GM21390 (cell line): ENCODE measurements around the gene DPH6.
"Not testable (repeated sequence)": the region's sequence is repeated elsewhere in the genome, so short reads cannot be mapped to it uniquely, and the experiment has no call there.

Source experiments
- ATAC-seq: cut with Tn5 transposase; IDR thresholded peaks from one replicate; pipeline ENCODE4 v1.9.1; 2021; ENCODE audit not compliant: unreplicated experiment

DPH6 gene, protein sequence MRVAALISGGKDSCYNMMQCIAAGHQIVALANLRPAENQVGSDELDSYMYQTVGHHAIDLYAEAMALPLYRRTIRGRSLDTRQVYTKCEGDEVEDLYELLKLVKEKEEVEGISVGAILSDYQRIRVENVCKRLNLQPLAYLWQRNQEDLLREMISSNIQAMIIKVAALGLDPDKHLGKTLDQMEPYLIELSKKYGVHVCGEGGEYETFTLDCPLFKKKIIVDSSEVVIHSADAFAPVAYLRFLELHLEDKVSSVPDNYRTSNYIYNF

DNA sequence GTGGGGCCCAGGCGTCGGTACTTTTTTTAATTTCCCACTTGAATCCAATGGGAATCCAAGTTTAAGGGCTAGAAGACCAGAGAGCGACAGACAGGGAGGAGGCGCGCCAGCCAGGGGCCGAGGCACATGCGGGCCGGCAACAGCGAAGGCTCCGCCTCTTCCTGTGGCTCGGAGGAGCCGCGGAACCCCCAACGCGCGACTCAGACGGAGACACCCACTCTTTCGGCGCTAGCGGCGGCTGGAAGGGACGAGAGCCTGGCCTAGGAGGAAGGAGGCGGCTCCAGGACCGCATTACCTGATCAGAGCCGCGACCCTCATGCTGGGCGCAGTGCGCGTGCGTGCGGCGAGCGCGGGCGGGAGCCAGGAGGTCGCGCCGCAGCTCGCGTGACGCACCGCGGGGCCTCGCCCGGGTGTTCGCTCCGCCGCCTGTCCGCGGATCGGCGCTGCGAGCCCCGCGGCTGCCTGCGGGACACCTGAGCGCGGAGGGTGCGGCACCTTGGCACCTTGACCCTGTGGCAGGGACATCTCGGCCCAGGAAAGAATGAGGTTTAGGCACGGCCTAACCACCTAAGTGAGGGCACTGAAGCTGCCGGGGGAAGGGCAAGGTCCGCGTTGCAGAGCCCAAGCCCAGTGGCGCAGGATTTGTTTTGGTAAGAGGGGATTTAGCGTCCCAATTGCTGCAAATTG, at the start of gene DPH6:
Gene DPH6 (minus strand): TSS at position 342 of the 687 bp plus-strand sequence. CDS start 24 bp downstream, at position 318.
- peak; percentile 88 for ATAC-seq

DNA sequence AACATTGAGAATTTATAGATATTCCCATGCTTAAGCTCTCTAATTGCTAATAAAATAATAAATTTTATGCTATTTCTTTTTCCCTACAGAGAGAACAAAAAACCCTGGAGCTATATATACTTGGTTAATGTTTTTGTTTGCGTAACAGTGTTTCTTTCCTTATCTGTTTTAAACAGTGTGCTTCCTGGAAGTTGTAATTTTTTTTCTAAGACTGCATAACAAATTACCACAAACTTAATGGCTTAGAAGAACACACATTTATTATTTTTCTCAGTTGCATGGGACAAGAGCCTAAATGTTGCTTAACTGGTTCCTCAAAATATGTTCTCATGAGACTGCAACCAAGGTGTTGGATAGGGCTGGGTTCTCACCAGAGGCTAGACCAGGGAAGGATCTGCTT, 49.7 kb upstream of the DPH6 start:
- no peak for ATAC-seq

DNA sequence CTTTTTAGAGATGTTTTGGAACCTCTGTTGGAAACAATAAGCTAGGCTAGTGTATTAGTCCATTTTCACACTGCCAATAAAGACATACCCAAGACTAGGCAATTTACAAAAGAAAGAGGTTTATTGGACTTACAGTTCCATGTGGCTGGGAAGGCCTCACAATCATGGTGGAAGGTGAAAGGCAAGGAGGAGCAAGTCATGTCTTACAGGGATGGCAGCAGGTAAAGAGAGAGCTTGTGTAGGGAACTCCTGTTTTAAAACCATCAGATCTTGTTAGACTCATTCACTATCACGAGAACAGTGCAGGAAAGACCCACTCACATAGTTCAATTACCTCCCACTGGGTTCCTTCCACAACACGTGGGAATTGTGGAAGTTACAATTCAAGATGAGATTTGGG, 46.0 kb upstream of the DPH6 start:
- not testable (repeated sequence) for ATAC-seq

DNA sequence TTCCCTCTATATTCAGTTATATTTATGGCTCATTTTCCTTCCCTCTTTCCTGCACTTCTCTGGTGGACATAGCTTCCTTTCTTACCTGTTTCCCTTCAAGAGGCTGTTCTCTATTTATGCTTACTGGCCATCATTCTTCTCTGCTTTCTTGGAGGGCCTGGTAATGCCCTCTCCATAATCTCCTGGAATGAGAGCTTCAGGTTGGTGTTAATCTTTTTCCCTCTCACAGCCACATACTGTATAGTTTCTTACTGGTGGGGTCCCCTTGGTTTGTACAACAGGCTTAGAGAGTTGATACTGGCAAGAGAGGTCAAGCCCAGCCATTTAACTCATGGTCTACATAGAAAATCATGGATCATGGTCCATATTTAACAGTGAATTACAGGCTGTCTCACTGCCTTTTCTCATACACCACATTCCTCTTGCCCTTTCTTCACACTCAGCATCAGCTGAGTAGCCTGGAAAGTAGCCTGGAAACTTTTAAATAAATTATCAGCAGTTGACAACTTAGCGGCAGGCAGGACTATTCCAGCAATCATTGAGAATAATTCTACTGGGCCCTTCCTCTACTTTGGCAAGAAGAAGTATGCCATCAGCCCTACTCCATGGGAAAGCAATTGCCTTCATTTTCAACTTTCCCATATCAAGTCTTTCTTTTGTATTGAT, 38.0 kb upstream of the DPH6 start:
- ATAC-seq: no peak

DNA sequence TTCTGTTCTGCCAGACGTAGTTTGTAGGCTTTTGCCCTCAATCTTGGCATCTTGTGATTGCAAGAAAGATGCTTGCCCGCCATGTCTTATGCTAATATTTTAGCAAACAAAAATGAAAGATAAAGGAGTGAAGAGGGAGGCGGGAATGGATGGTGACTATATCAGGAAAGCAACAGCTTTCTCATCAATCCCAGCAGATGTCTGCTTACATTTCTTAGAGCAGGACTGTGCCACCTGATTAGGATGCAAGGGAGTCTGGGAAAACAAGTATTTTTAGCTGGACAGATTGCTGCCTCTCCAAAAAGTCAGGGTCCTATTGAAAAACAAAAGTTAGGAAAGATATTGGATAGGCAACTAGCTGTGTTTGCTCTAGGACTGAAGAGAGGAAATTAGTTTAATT, 34.6 kb upstream of the DPH6 start:
- no peak for ATAC-seq

DNA sequence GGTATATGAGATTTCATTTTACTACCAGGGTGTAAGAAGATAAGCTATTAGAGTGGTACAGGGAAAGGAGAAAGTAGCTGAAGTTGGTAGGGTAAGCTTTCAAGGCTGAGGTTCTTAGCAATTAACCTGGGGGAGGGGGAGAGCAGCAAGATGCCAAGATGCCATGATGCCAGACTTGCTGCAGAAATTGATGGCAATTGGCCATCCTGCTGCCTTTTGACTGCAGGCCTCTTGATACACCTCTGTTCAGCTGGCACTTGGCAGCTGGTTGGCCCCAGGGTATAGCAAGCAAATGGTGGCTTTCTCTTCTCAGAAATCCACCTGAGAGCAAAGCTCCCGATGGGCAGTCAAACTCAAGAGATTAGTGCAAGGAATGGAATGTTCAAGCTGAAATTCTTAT, 21.4 kb upstream of the DPH6 start:
- ATAC-seq: no peak

DNA sequence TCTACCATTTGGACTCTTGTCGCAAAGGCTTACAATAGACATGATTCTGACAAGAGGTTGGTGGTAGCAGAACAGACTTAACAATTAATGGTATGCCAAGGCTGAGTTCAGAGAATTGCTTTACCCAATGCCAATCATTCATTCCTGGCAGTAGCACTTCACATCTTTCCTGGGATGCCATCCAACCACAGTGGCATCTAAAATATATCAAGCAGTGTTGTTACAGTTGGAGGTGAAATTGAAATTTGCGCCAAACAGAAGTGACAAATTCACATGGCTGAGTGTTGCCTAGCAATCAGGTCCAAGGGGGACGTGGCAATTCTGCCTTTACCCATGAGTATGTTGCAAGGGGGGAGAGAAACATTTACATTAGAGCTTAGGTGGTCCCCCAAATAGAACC, 21.0 kb upstream of the DPH6 start:
- ATAC-seq: no peak

DNA sequence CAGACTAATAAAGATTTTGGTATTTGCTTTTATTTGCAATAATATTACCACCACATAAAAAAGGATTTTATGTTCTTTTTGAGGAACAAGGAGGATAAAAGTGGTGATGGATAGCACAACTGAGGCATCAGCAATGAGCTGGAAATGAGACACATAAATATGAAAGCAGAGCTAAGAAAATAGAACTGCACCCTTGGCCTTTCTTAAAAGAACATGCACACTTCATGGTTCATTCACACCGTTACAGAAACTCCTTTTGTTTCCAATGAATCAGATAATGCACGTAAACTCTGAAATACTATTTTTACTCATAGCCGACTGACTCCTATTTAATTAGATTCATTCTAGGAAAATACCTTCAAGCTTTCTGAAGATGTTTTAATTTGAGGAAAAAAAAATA, 19.9 kb upstream of the DPH6 start:
- no peak for ATAC-seq

DNA sequence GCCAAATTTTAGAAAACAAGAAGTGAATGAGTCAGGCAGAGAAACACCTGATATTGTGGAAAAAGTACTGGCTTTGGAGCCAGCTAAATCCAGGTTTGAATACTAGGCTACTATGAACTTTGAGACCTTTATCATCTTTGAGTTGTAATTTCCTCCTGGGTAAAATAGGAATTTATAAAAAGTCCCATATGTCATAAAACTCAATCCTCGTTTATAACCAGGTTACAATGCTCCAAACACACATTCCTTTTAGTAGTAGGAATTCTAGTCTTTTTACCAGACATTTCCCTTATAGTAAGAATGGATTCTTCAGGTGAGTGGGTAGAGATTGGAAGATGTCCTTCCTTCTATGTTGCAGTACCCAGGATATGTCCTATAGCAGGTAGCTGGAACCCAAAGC, 16.7 kb upstream of the DPH6 start:
- no peak for ATAC-seq

DNA sequence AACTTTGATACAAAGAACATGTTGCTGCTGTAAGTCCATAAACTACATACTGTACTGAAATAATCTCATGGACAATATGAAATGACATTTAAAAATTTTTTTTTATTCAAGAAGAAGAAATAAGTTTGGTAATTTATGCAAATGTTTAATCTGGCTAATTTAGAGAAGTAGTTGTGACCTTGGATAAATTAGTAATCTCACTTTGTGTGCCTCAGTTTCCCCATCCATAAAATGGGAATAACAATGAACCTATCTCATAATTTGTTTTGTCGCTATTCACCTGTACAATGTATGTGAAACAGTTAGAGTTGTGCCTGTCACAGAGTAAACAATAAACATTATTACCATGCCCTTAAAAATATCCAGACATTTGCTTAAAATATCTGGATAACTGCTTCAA, 15.3 kb upstream of the DPH6 start:
- ATAC-seq: no peak

DNA sequence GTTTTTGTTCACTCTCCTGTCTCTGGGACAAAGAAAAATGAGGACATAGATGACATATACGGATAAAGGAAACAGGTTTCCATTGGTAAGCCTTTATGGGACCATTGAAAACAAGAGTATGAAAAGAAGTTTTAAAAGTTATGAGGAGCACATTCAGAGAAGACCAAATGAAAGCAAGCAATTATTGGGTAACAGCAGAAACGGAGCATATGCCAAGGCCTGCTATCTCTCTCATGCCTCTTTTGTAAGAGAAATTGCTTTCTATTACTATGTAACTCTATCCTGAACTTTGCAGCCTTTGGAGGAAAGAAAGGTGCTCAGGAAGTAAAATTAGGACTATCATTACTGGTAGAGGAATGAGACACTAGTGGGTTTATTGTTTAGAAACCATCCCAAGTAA, 14.9 kb upstream of the DPH6 start:
- no peak for ATAC-seq

DNA sequence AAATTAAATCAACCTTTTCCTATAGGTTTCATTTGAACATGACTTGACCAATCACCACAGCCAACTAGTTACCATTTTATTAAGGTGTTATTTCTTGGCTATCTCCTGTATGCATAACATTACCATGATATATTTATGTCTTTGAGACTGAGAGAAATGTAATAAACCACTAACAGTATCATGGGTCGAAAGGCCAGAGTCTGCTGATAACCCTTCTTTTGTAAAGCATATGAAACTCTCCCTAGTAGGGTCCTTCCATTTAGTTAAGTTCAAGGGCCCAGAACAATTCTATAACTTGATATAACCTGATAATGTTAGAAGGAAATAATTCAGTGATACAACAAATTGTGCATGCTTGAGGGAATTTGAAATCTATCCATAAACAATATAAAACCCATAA, 14.3 kb upstream of the DPH6 start:
- no peak for ATAC-seq

DNA sequence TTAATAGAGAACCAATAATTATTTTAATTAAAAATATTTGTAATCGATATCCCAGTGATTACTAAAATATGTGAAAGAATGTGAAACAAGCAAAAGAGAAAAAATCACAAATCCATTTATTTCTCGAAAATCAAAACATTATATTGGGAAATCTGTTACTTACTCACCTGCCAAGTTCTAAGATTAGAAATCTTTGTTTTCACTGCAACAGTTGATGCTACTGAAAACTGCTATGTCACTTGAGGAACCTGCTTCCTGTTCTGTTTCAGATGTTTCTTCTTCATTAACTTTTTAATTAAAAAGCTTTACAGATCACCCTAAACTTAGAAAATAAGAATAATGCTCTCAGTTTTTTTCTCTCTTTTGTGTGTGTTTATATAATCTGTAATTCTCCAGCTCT, 13.7 kb upstream of the DPH6 start:
- no peak for ATAC-seq

DNA sequence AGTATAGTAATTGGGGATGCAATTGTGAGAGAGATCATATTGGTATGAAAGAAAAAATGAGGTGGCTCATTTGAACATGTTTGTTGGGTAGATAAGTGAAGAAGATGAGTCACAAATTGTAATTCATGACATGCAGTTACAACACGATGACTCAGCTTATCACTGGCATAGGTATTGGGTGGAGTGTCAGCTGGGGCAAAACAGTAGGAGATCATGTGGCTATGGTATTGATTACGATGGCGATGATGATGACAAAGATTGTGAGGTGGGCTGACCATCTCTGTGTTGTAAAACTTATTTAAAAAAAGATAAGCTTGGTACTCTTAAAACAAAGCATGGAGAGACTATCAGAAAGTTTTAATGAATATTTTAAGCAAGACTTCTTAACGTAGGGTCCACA, 11.6 kb upstream of the DPH6 start:
- no peak for ATAC-seq

DNA sequence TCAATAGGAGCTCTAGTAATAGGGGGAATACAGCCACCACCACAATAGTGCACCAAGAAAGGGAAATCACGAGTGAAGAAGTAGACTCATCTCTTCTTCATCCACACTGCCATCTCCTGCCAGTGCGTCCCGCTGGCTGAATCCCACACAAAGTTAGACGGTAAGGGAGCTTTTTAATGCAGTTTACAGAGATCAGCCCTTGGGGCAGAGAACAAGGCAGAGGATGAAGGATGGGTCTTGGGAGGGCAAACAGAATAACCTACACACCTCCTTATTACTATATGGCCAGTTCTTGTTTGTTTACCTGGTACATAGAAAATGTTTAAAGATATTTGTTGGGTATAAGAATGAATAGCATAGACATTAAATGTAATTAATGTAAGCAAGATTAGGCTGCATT, 11.0 kb upstream of the DPH6 start:
- no peak for ATAC-seq

DNA sequence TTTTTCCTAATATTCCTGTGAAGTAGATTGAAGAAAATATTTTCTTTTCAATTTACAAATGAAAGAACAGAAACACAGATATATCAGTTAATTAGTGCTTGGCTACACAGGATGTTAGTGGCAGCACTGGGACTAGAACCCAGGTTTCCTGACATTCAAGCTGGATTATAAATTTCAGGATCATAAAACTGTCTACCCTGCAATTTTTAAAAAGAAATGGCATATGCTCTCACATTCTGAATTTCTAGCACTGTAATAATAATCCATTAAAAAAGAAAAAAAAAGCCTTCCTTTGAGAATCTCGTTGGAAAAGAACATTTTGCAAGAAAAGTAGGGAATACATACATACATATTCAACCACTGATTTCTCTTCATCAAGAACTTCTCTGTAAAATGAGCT, 9.3 kb upstream of the DPH6 start:
- ATAC-seq: no peak

DNA sequence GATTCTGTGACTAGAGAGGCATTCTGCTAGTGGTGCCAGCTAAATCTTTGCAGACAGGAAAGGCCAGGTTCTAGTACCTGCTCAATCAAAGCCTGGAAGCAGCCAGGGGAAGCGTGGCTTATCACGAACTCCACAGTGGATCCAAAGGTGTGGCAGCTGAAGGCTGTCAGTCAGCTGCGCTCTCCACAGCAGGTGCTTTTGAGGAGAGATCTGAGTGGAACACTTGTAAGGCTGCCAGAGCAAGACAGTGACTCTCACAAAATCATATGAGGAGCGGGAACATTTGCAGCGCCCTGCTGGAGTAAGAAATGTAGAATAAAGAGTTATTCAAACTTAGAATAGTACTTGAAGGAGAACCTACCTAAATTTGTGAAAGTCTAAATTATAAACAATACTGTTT, 5.0 kb upstream of the DPH6 start:
- no peak for ATAC-seq

DNA sequence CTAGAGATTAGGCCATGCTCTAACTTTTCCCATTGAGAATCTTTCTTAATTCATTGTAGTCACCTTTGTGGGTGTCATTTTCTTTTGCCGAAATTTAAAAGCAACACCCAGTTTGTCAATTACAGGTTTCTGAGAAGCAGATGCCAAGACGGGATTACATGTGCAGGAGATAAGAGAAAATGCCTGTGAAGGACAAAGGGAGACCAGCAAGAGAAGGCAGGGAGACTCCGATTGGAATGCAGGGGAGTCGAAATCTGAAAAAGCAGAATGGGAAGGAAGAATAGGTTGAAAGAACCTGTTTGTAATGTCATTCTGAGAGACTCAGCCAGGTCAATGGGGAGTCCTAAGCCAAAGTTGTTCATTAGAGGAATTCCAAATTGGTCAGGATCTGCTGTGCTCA, 3.6 kb upstream of the DPH6 start:
- ATAC-seq: no peak

DNA sequence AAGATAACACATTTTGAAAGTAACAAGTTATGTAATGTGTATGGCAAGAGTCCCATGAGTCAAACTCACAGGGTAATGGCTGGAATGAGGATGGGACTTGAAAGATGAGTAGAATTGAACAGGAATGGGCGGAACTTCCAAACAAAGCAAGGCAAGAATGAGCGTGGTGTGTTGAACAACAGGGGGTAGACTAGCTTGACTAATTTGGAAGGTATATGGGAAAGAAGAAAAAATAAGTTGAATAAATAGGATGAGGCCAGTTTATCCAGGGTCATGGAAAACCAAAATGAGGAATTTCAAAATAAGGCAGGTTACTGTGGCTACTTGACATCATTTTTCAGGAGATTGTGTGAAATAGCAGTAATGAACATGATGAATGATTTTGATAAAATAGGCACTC, 2.5 kb upstream of the DPH6 start:
- ATAC-seq: no peak

DNA sequence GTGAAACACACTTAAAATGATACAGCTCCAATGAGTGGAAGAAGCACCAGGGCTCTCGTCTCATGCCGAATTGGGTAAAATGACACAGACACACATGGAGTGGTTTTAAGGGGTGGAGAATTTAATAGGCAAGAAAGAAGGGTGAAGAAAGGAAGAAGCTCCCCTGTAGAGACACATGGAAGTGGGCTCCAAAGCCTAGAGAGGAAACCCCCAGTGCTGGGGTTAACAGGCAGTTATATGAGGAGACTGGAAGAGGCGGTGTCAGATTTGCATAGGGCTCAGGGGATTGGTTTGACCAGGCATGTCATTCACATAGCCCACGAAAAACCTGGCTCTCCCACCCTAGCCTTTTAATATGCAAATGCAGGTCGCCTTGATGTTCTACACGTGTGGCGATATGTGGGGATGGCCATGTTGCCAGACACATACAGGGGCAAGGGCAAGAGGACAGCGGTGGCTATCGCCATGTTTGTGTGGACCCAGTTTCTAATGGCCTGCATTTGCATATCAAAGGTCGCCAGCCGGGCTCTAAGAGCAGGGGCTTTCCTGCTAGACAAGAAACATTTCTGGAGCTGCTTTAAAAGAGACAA, 1.9 kb upstream of the DPH6 start:
- no peak for ATAC-seq

DNA sequence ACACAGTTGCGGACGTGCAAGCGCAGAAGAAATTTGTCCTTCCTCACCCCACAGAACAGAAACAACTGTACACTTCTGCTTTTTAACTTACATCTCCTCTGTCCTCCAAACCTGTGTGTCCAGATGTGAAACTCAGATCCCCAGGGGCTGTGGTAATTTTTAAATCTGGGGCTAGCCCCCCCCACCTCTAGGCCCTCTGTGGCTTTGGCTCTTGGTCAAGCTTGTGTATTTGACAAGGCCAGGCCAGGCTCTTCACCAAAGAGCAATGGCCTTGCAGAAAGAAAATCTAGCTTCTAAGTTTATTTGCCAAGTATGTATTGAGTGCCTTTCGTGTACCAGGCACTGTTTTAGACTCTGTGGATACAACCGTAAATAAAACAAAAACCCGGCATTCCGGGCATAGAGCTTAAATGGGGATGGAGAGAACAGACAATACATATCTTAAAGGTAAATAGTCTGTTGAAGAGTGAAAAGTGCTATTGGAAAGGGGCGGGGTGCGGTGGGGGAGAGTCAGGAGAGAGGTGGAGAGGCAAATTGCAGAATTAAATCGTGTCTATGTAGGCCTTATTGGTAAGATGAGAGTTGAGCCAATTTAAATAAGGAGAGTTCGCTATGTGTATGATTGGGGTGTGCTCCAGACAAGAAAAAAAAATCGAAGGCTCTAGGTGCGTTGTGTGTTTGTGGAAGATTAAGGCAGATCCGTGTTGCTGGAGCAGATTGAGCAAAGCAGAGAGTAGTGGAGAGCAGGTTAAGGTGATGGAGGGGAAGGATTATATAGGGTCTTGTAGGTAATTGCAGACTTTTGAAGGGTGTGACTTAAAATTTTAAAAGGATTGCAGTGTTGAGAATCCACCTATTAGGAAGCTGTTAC, 781 bp upstream of the DPH6 start:
- peak; percentile 19 for ATAC-seq
